Measurements from ENCODE around the gene SLC25A5. TPM values are rescaled to one million over a fixed set of nuclear protein-coding genes. Genes with fewer than 3 reads are reported as not detected.

The SLC25A5 gene
- total RNA-seq, 1 experiment from 2014 or later, result 641 TPM

DNA sequence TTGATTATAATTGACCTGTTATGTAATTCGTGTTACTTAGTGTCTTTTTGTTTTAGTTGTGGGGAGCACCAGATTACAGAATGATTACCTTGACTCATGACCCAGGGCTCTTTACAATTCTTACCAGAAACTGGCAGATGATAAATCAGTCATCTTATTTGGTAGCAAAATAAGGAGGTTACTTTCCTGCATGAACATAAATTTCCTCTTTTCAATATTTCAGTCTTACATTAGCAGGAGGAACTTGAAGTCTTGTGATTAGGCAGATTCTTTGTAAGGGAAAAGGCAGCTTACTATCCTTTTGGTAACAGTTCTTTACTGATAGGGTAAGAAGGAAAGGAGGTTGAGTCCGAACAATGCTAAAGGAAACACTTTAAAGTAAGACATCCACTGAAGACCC, 26.0 kb upstream of the SLC25A5 start (continued):
- TF ChIP-seq YY1 (IDR thresholded peaks at IDR 0.05; ENCODE audit: extremely low read depth, insufficient replicate concordance, low read depth, low read length), result no peak
- TF ChIP-seq, protein P1, sequence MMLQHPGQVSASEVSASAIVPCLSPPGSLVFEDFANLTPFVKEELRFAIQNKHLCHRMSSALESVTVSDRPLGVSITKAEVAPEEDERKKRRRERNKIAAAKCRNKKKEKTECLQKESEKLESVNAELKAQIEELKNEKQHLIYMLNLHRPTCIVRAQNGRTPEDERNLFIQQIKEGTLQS (IDR thresholded peaks at IDR 0.05), result no peak
- TF ChIP-seq, protein P2, sequence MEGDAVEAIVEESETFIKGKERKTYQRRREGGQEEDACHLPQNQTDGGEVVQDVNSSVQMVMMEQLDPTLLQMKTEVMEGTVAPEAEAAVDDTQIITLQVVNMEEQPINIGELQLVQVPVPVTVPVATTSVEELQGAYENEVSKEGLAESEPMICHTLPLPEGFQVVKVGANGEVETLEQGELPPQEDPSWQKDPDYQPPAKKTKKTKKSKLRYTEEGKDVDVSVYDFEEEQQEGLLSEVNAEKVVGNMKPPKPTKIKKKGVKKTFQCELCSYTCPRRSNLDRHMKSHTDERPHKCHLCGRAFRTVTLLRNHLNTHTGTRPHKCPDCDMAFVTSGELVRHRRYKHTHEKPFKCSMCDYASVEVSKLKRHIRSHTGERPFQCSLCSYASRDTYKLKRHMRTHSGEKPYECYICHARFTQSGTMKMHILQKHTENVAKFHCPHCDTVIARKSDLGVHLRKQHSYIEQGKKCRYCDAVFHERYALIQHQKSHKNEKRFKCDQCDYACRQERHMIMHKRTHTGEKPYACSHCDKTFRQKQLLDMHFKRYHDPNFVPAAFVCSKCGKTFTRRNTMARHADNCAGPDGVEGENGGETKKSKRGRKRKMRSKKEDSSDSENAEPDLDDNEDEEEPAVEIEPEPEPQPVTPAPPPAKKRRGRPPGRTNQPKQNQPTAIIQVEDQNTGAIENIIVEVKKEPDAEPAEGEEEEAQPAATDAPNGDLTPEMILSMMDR (IDR thresholded peaks at IDR 0.05 in 2 of 3, conservative IDR thresholded peaks at IDR 0.05 in 1 of 3; ENCODE audit: borderline replicate concordance in 1 of 3, insufficient read depth in 1 of 3, low read depth in 2 of 3, low read length in 2 of 3), result no peak

DNA sequence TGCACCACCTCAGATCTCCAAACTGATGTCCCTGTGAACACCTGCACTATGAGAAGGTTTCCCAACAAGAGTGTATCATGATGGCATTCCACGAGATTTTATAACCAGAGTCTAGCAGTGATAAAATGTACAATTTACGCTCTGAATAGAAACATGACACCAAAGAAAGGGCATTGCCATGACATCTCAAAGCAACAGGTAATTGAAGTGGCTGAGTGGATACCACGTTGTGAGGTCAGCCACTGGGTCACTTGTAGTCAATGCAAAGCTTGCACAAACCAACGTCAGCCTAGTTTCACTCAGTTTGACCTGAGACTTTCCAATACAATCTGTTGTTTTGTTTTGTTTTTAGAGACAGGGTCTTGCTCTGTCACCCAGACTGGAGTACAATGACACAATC, 15.0 kb upstream of the SLC25A5 start:
- Histone ChIP-seq H2AFZ (ENCODE audit: low read depth, low read length, poor library complexity, severe bottlenecking) (no peak overlapping the region), H3K9me2 (ENCODE audit: insufficient read depth) (no peaks in the 10 kb centered on the region), H4K20me1 (ENCODE audit: insufficient read depth) (no peaks in the 10 kb centered on the region), H3K9ac (ENCODE audit: low read length) (no peak overlapping the region), H3K4me2 (ENCODE audit: low read length) (no peak overlapping the region), H3K36me3 (ENCODE audit: control insufficient read depth in 1 of 2, insufficient read depth in 2 of 2, low read length in 2 of 2) (no peaks in the 10 kb centered on the region), H3K27ac (ENCODE audit: low read depth, low read length) (no peak overlapping the region), H3K4me1 (ENCODE audit: control insufficient read depth in 1 of 2, insufficient read depth in 2 of 2, low read length in 2 of 2) (no peaks in the 10 kb centered on the region), H3K9me3 (ENCODE audit: control insufficient read depth in 1 of 2, insufficient read depth in 1 of 2, low read depth in 1 of 2, low read length in 2 of 2) (no peaks in the 10 kb centered on the region), H3K4me3 (replicated peaks in 1 of 2; ENCODE audit: low read depth in 1 of 2, low read length in 2 of 2) (no peak overlapping the region), H3K79me2 (ENCODE audit: insufficient read depth, low read length) (no peaks in the 10 kb centered on the region), H3K27me3 (ENCODE audit: insufficient read depth, low read length) (no peaks in the 10 kb centered on the region)
- ATAC-seq (no peak), DNase-seq (ENCODE audit: low read depth, low spot score) (no peak)
- no TSS peak for BruUV-seq (replicated peaks)
- ChIA-PET RAD21 (ENCODE audit: low non-redundant PET in 1 of 2, low total read pairs in 2 of 2, uncharacterized antibody in 2 of 2, unreplicated experiment in 2 of 2) (no interaction called here), POLR2A (no interaction called here), CTCF (no interaction called here)
- intact Hi-C loops (cut with micrococcal nuclease), result no loop called here
- TF ChIP-seq POLR2AphosphoS5 (IDR thresholded peaks at IDR 0.05; ENCODE audit: low read depth, low read length), result no peak
- no peak for TF ChIP-seq POLR2A (IDR thresholded peaks at IDR 0.05; ENCODE audit: borderline replicate concordance, extremely low read depth, insufficient read depth, insufficient read length)
- TF ChIP-seq ELF1 (IDR thresholded peaks at IDR 0.05; ENCODE audit: borderline replicate concordance, low read depth), result no peak
- no peak for TF ChIP-seq EZH2phosphoT487 (IDR thresholded peaks at IDR 0.05; ENCODE audit: borderline replicate concordance)
- TF ChIP-seq FOSL1 (IDR thresholded peaks at IDR 0.05; ENCODE audit: low read depth), result no peak
- no peak for TF ChIP-seq YY1 (IDR thresholded peaks at IDR 0.05; ENCODE audit: extremely low read depth, insufficient replicate concordance, low read depth, low read length)
- TF ChIP-seq SIN3A (IDR thresholded peaks at IDR 0.05; ENCODE audit: low read depth), result no peak
- no peak for TF ChIP-seq EZH2 (IDR thresholded peaks at IDR 0.05)
- TF ChIP-seq ZNF274 (IDR thresholded peaks at IDR 0.05; ENCODE audit: low read depth, low read length), result no peak
- no peak for TF ChIP-seq ZFX (IDR thresholded peaks at IDR 0.05)
- TF ChIP-seq, protein P3, sequence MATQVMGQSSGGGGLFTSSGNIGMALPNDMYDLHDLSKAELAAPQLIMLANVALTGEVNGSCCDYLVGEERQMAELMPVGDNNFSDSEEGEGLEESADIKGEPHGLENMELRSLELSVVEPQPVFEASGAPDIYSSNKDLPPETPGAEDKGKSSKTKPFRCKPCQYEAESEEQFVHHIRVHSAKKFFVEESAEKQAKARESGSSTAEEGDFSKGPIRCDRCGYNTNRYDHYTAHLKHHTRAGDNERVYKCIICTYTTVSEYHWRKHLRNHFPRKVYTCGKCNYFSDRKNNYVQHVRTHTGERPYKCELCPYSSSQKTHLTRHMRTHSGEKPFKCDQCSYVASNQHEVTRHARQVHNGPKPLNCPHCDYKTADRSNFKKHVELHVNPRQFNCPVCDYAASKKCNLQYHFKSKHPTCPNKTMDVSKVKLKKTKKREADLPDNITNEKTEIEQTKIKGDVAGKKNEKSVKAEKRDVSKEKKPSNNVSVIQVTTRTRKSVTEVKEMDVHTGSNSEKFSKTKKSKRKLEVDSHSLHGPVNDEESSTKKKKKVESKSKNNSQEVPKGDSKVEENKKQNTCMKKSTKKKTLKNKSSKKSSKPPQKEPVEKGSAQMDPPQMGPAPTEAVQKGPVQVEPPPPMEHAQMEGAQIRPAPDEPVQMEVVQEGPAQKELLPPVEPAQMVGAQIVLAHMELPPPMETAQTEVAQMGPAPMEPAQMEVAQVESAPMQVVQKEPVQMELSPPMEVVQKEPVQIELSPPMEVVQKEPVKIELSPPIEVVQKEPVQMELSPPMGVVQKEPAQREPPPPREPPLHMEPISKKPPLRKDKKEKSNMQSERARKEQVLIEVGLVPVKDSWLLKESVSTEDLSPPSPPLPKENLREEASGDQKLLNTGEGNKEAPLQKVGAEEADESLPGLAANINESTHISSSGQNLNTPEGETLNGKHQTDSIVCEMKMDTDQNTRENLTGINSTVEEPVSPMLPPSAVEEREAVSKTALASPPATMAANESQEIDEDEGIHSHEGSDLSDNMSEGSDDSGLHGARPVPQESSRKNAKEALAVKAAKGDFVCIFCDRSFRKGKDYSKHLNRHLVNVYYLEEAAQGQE (IDR thresholded peaks at IDR 0.05; ENCODE audit: low read depth), result no peak
- no peak for TF ChIP-seq CEBPB (IDR thresholded peaks at IDR 0.05; ENCODE audit: low read depth)
- TF ChIP-seq RAD21 (IDR thresholded peaks at IDR 0.05; ENCODE audit: low read depth), result no peak
- TF ChIP-seq TCF7L2 (IDR thresholded peaks at IDR 0.05; ENCODE audit: borderline replicate concordance, extremely low read depth, insufficient read depth, insufficient read length), result no peak
- TF ChIP-seq EGR1 (IDR thresholded peaks at IDR 0.05; ENCODE audit: low read depth), result no peak
- TF ChIP-seq CBX3 (IDR thresholded peaks at IDR 0.05; ENCODE audit: low read depth), result no peak
- TF ChIP-seq, protein P4, sequence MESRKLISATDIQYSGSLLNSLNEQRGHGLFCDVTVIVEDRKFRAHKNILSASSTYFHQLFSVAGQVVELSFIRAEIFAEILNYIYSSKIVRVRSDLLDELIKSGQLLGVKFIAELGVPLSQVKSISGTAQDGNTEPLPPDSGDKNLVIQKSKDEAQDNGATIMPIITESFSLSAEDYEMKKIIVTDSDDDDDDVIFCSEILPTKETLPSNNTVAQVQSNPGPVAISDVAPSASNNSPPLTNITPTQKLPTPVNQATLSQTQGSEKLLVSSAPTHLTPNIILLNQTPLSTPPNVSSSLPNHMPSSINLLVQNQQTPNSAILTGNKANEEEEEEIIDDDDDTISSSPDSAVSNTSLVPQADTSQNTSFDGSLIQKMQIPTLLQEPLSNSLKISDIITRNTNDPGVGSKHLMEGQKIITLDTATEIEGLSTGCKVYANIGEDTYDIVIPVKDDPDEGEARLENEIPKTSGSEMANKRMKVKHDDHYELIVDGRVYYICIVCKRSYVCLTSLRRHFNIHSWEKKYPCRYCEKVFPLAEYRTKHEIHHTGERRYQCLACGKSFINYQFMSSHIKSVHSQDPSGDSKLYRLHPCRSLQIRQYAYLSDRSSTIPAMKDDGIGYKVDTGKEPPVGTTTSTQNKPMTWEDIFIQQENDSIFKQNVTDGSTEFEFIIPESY (IDR thresholded peaks at IDR 0.05; ENCODE audit: extremely low read depth, insufficient replicate concordance, low read length), result no peak
- no peak for TF ChIP-seq SP1 (IDR thresholded peaks at IDR 0.05; ENCODE audit: low read depth)
